ENCODE results near the gene SLK. TPM values are rescaled to one million over a fixed set of nuclear protein-coding genes. Genes with fewer than 3 reads are reported as not detected.

Gene SLK
- total RNA-seq, 1 experiment from 2014 or later: 40.8 TPM

- no peak for DNase-seq (ENCODE audit: low read depth, low spot score)
- no peaks in the 10 kb centered on the region for H3K27me3 ChIP-seq (ENCODE audit: control insufficient read depth, insufficient read depth, low read length)
- H3K9me3 ChIP-seq (ENCODE audit: control insufficient read depth, insufficient read depth, low read depth, low read length): no peaks in the 10 kb centered on the region
- H3K4me3 ChIP-seq (ENCODE audit: low read depth in 2 of 2, low read length in 2 of 2): no peak overlapping the region
- ChIA-PET CTCF (interaction anchor here (0.6 to 0.7 kb wide), 2 partner anchors 9 to 98 kb away, joined by 3 to 6 read pairs; no protein-coding TSS in a partner anchor), POLR2A (no interaction called here)
- peaks cover 12% of the 10 kb centered on the region; the same call in 1 of the 2 replicates for H3K36me3 ChIP-seq (ENCODE audit: control insufficient read depth, insufficient read depth, low read length)
- peaks cover 2% of the 10 kb centered on the region; the same call in 1 of the 2 replicates for H3K4me1 ChIP-seq (ENCODE audit: control insufficient read depth, insufficient read depth, low read length)
- no peak for TF ChIP-seq SIN3A (IDR thresholded peaks at IDR 0.05; ENCODE audit: borderline replicate concordance, insufficient read depth, low read depth, low read length)
- TF ChIP-seq POLR2AphosphoS5 (IDR thresholded peaks at IDR 0.05; ENCODE audit: low read depth, low read length): no peak
- no peak for TF ChIP-seq TCF7L2 (IDR thresholded peaks at IDR 0.05; ENCODE audit: low read depth, low read length)
- TF ChIP-seq CTCF (IDR thresholded peaks at IDR 0.05): no peak
- TF ChIP-seq REST (IDR thresholded peaks at IDR 0.05; ENCODE audit: insufficient read depth in 1 of 2, low read depth in 2 of 2, low read length in 1 of 2): no peak
- intact Hi-C loops (cut with micrococcal nuclease; ENCODE audit: unreplicated experiment) (no loop called here), in situ Hi-C loops (cut with HindIII; ENCODE audit: low pct_unique_long_range_greater_than_20kb, low sequenced_read_pairs) (no loop called here)
- no peak for ATAC-seq
- BruUV-seq (replicated peaks): no TSS peak
- no peak overlapping the region for H3K27ac ChIP-seq (ENCODE audit: low read length)
Measured at GRCh38 chr10:103991393-103992128, 24.6 kb downstream of the SLK start.

GRCh38 chr10:103995134-103995533, 28.2 kb downstream of the SLK start:
- Histone ChIP-seq H3K27ac (ENCODE audit: low read length) (no peak overlapping the region), H3K9me3 (ENCODE audit: control insufficient read depth, insufficient read depth, low read depth, low read length) (no peaks in the 10 kb centered on the region), H3K36me3 (ENCODE audit: control insufficient read depth, insufficient read depth, low read length) (peaks cover 35% of the 10 kb centered on the region), H3K4me3 (ENCODE audit: low read depth in 2 of 2, low read length in 2 of 2) (no peak overlapping the region), H3K4me1 (ENCODE audit: control insufficient read depth, insufficient read depth, low read length) (peaks cover 2% of the 10 kb centered on the region; the same call in 1 of the 2 replicates), H3K27me3 (ENCODE audit: control insufficient read depth, insufficient read depth, low read length) (no peaks in the 10 kb centered on the region)
- CTCF ChIA-PET: no interaction called here
- in situ Hi-C loops (cut with HindIII; ENCODE audit: low pct_unique_long_range_greater_than_20kb, low sequenced_read_pairs): no loop called here
- BruUV-seq (replicated peaks): no TSS peak
- no peak for TF ChIP-seq SIN3A (IDR thresholded peaks at IDR 0.05; ENCODE audit: borderline replicate concordance, insufficient read depth, low read depth, low read length)
- no peak for TF ChIP-seq TCF7L2 (IDR thresholded peaks at IDR 0.05; ENCODE audit: low read depth, low read length)
- TF ChIP-seq CTCF (IDR thresholded peaks at IDR 0.05): no peak
- intact Hi-C loops (cut with micrococcal nuclease; ENCODE audit: unreplicated experiment): no loop called here
- ATAC-seq (no peak), DNase-seq (ENCODE audit: low read depth, low spot score) (no peak)
- POLR2A ChIA-PET: no interaction called here

Measured in Panc1 (cell line).